ENCODE data around the gene TMC5.

DNA sequence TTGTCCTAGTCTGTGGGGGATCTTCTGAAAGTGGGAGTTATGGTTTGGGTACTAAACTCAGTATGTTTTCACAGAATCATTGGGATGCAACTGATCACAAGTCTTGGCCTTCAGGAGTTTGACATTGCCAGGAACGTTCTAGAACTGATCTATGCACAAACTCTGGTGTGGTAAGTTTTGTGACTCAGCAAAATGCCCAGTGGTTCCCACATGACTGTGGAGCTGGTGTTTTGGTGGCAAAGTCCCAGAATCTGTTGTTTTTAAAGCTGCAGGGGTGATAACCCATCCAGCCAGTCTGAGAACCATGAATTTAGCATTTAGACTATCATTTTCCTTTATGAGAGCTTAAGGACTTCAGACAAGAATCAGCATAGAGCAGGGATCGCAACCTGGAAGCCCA is 63.6 kb downstream of the TMC5 start:
- TF ChIP-seq CTCF (conservative IDR thresholded peaks at IDR 0.05; ENCODE audit: low read depth, low read length) (no peak), EZH2 (IDR thresholded peaks at IDR 0.05; ENCODE audit: borderline replicate concordance, low read depth, low read length, poor library complexity, severe bottlenecking) (no peak)

Data from A673 (cell line).